Glomerular endothelial cell (primary cell): ENCODE data around the gene KCNIP1. TPM values are rescaled to one million over a fixed set of nuclear protein-coding genes. Genes with fewer than 3 reads are reported as not detected.

Experiments
- DNase-seq: peaks from one replicate; pipeline ENCODE4 v3.0.0-alpha.2; 2011; ENCODE audit warnings: low read depth, low spot score; ENCODE audit errors: extremely low read depth
- total RNA-seq: library from RNA; depleted of rRNA; stranded (reverse); fragments of >200 nt; gene quantifications from 2 replicates; pipeline ENCODE4 v1.2.3, GENCODE V29; 2015

KCNIP1 gene
- 0.76 and 1.7 TPM in 2 replicates for total RNA-seq

GRCh38 chr5:170503990-170504596 lies at the start of gene KCNIP1:
Gene KCNIP1 (plus strand): TSS chr5:170504020.
- no peak for DNase-seq

GRCh38 chr5:170463426-170463825 lies 40.4 kb upstream of the KCNIP1 start:
- no peak for DNase-seq

- no peak for DNase-seq
These were observed 39.3 kb upstream of the KCNIP1 start for GRCh38 chr5:170464280-170465127.

- DNase-seq = no peak
These were observed 37.3 kb upstream of the KCNIP1 start for GRCh38 chr5:170466553-170466952.

- no peak for DNase-seq
These were observed 36.7 kb upstream of the KCNIP1 start for GRCh38 chr5:170466988-170467707.

GRCh38 chr5:170468633-170469285 lies 35.1 kb upstream of the KCNIP1 start:
- DNase-seq = no peak

GRCh38 chr5:170469414-170469813 lies 34.4 kb upstream of the KCNIP1 start:
- DNase-seq = no peak

- no peak for DNase-seq
These were observed 33.5 kb upstream of the KCNIP1 start for GRCh38 chr5:170470275-170470674.

GRCh38 chr5:170470808-170471404 lies 32.9 kb upstream of the KCNIP1 start:
- no peak for DNase-seq

GRCh38 chr5:170471551-170472178 lies 32.2 kb upstream of the KCNIP1 start:
- DNase-seq = no peak

- no peak for DNase-seq
These were observed 30.2 kb upstream of the KCNIP1 start for GRCh38 chr5:170473642-170474041.

GRCh38 chr5:170474489-170475274 lies 29.1 kb upstream of the KCNIP1 start:
- DNase-seq = no peak

- DNase-seq = no peak
These were observed 28.4 kb upstream of the KCNIP1 start for GRCh38 chr5:170475294-170476000.

- DNase-seq = no peak
These were observed 27.1 kb upstream of the KCNIP1 start for GRCh38 chr5:170476704-170477103.

GRCh38 chr5:170477906-170478305 lies 25.9 kb upstream of the KCNIP1 start:
- no peak for DNase-seq

- DNase-seq = no peak
These were observed 25.5 kb upstream of the KCNIP1 start for GRCh38 chr5:170478306-170478705.

- no peak for DNase-seq
These were observed 24.3 kb upstream of the KCNIP1 start for GRCh38 chr5:170479484-170479883.

GRCh38 chr5:170480260-170480659 lies 23.6 kb upstream of the KCNIP1 start:
- no peak for DNase-seq

- no peak for DNase-seq
These were observed 22.0 kb upstream of the KCNIP1 start for GRCh38 chr5:170481849-170482248.
